ENCODE results near the gene LRR1. TPM values are rescaled to one million over a fixed set of nuclear protein-coding genes. Genes with fewer than 3 reads are reported as not detected.

Gene LRR1
- total RNA-seq, 6 experiments from 2014 or later = 3.1 to 5.6 (median 4.3) TPM

GRCh38 chr14:49566714-49567113, 32.0 kb upstream of the LRR1 start:
- Histone ChIP-seq H3K9me3 (no peaks in the 10 kb centered on the region), H3K4me1 (no peaks in the 10 kb centered on the region), H3K4me3 (no peak overlapping the region), H3K36me3 (no peaks in the 10 kb centered on the region), H3K27ac (no peak overlapping the region), H3K27me3 (no peaks in the 10 kb centered on the region)
- DNase-seq (no peak), ATAC-seq (no peak)
- WGBS (ENCODE audit: insufficient coverage, low coverage, low lambda C conversion rate, missing lambda C conversion rate) = 82% methylated on average over 7 of the region's 12 CpGs
- no peak for TF ChIP-seq POLR2A (IDR thresholded peaks at IDR 0.05)
- no peak for TF ChIP-seq CTCF (IDR thresholded peaks at IDR 0.05)
- intact Hi-C loops (cut with DNase I) = no loop called here

DNA sequence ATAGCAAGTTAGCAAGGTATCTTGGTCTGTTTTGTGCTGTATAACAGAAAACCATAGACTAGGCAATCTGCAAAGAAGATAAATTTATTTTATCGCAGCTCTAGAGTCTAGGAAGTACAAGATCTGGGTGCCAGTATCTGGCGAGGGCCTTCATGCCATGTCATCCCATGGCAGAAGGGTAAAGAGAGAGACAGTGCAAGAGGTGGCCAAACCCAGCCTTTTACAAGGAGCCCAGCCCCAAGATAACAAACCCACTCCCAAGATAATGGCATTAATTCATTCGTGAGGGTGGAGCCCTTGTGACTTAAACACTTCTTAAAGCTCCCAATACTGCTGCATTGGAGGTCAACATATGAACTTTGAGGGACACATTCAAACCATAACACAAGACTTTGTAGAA, 29.5 kb upstream of the LRR1 start:
- Histone ChIP-seq H3K4me3 (no peak overlapping the region), H3K9me3 (no peaks in the 10 kb centered on the region), H3K27me3 (no peaks in the 10 kb centered on the region), H3K4me1 (no peaks in the 10 kb centered on the region), H3K36me3 (no peaks in the 10 kb centered on the region), H3K27ac (no peak overlapping the region)
- WGBS (ENCODE audit: insufficient coverage, low coverage, low lambda C conversion rate, missing lambda C conversion rate) = 82% methylated on average over 2 of the region's 3 CpGs
- ATAC-seq (no peak), DNase-seq (no peak)
- no peak for TF ChIP-seq POLR2A (IDR thresholded peaks at IDR 0.05)
- no peak for TF ChIP-seq CTCF (IDR thresholded peaks at IDR 0.05)
- intact Hi-C loops (cut with DNase I) = no loop called here

- peaks cover 0 to 16% (median 5%) of the 10 kb centered on the region in 4 donors for H3K36me3 ChIP-seq
- WGBS (ENCODE audit: insufficient coverage, low coverage, low lambda C conversion rate, missing lambda C conversion rate) = 77% methylated on average over 5 of the region's 5 CpGs
Observed at GRCh38 chr14:49574038-49574437, 24.7 kb upstream of the LRR1 start.

GRCh38 chr14:49578141-49578540, 20.6 kb upstream of the LRR1 start:
- H3K27me3 ChIP-seq = no peaks in the 10 kb centered on the region
- no peak for ATAC-seq
- H3K4me1 ChIP-seq = peaks cover 0 to 3% (median 0%) of the 10 kb centered on the region in 4 donors
- H3K36me3 ChIP-seq = peaks cover 0 to 26% (median 9%) of the 10 kb centered on the region in 4 donors
- H3K9me3 ChIP-seq = no peaks in the 10 kb centered on the region
- no peak overlapping the region for H3K27ac ChIP-seq
- DNase-seq = no peak
- 80% methylated on average over 1 of the region's 1 CpG for WGBS (ENCODE audit: insufficient coverage, low coverage, low lambda C conversion rate, missing lambda C conversion rate)
- intact Hi-C loops (cut with DNase I) = no loop called here
- TF ChIP-seq CTCF (IDR thresholded peaks at IDR 0.05) (no peak), POLR2A (IDR thresholded peaks at IDR 0.05) (no peak)
- H3K4me3 ChIP-seq = no peak overlapping the region

More at GRCh38 chr14:49574038-49574437, 24.7 kb upstream of the LRR1 start:
- TF ChIP-seq POLR2A (IDR thresholded peaks at IDR 0.05) (no peak), CTCF (IDR thresholded peaks at IDR 0.05) (no peak)
- DNase-seq (no peak), ATAC-seq (peak in 1 of 4 donors; percentile 25)
- intact Hi-C loops (cut with DNase I) = no loop called here
- Histone ChIP-seq H3K9me3 (no peaks in the 10 kb centered on the region), H3K4me3 (no peak overlapping the region), H3K27ac (no peak overlapping the region), H3K4me1 (no peaks in the 10 kb centered on the region), H3K27me3 (no peaks in the 10 kb centered on the region)

GRCh38 chr14:49579841-49580240, 18.9 kb upstream of the LRR1 start:
- TF ChIP-seq CTCF (IDR thresholded peaks at IDR 0.05) = no peak
- TF ChIP-seq POLR2A (IDR thresholded peaks at IDR 0.05) = no peak
- ATAC-seq (no peak), DNase-seq (no peak)
- peaks cover 0 to 20% (median 4%) of the 10 kb centered on the region in 4 donors for H3K4me1 ChIP-seq
- H3K27me3 ChIP-seq = no peaks in the 10 kb centered on the region
- 100% methylated on average over 2 of the region's 2 CpGs for WGBS (ENCODE audit: insufficient coverage, low coverage, low lambda C conversion rate, missing lambda C conversion rate)
- intact Hi-C loops (cut with DNase I) = no loop called here
- H3K4me3 ChIP-seq = no peak overlapping the region
- no peaks in the 10 kb centered on the region for H3K9me3 ChIP-seq
- no peak overlapping the region for H3K27ac ChIP-seq
- H3K36me3 ChIP-seq = peaks cover 0 to 41% (median 13%) of the 10 kb centered on the region in 4 donors
